ENCODE results near the gene ASTN1.

- no peak for TF ChIP-seq CTCF (IDR thresholded peaks at IDR 0.05 in 2 of 3, conservative IDR thresholded peaks at IDR 0.05 in 1 of 3; ENCODE audit: borderline replicate concordance in 1 of 3, insufficient read depth in 1 of 3, low read depth in 2 of 3, low read length in 2 of 3)
- TF ChIP-seq POLR2A (IDR thresholded peaks at IDR 0.05; ENCODE audit: borderline replicate concordance, extremely low read depth, insufficient read depth, insufficient read length) = no peak
- TF ChIP-seq EZH2 (IDR thresholded peaks at IDR 0.05) = no peak
- no peak for TF ChIP-seq JUND (IDR thresholded peaks at IDR 0.05)
- TF ChIP-seq SP1 (IDR thresholded peaks at IDR 0.05; ENCODE audit: low read depth) = no peak
- no peak for TF ChIP-seq EZH2phosphoT487 (IDR thresholded peaks at IDR 0.05; ENCODE audit: borderline replicate concordance)
- TF ChIP-seq RAD21 (IDR thresholded peaks at IDR 0.05; ENCODE audit: low read depth) = no peak
- TF ChIP-seq CEBPB (IDR thresholded peaks at IDR 0.05; ENCODE audit: low read depth) = no peak
- no peak for TF ChIP-seq POLR2AphosphoS5 (IDR thresholded peaks at IDR 0.05; ENCODE audit: low read depth, low read length)
- TF ChIP-seq ZNF274 (IDR thresholded peaks at IDR 0.05; ENCODE audit: low read depth, low read length) = no peak
Measured at GRCh38 chr1:176934370-176934769, 230.1 kb downstream of the ASTN1 start.

Data from HCT116 (cell line).